ENCODE data around the gene S100A5.
"Not testable (repeated sequence)": the region's sequence is repeated elsewhere in the genome, so short reads cannot be mapped to it uniquely, and the experiment has no call there.

Gene S100A5

GRCh38 chr1:153532181-153532580, 8.6 kb downstream of the S100A5 start:
- DNase-seq, result peak in 1 of 6 experiments; percentile 6

- no peak for DNase-seq
Measured at GRCh38 chr1:153531638-153532037, 9.1 kb downstream of the S100A5 start.

GRCh38 chr1:153527683-153528040, 13.1 kb downstream of the S100A5 start:
- DNase-seq, result no peak

GRCh38 chr1:153527023-153527682, 13.6 kb downstream of the S100A5 start:
- DNase-seq, result no peak

- DNase-seq, result no peak
Measured at GRCh38 chr1:153526132-153526543, 14.6 kb downstream of the S100A5 start.

- no peak for DNase-seq
Measured at GRCh38 chr1:153525088-153525728, 15.5 kb downstream of the S100A5 start.

GRCh38 chr1:153522353-153523048, 18.2 kb downstream of the S100A5 start:
- DNase-seq, result not testable (repeated sequence)

- DNase-seq, result not testable (repeated sequence)
Measured at GRCh38 chr1:153521808-153522207, 18.9 kb downstream of the S100A5 start.

GRCh38 chr1:153520818-153521476, 19.8 kb downstream of the S100A5 start:
- DNase-seq, result no peak

- DNase-seq, result not testable (repeated sequence)
Measured at GRCh38 chr1:153520137-153520691, 20.5 kb downstream of the S100A5 start.

GRCh38 chr1:153519242-153519641, 21.5 kb downstream of the S100A5 start:
- no peak for DNase-seq

- no peak for DNase-seq
Measured at GRCh38 chr1:153515504-153516394, 25.0 kb downstream of the S100A5 start.

- DNase-seq, result no peak
Measured at GRCh38 chr1:153513666-153514065, 27.1 kb downstream of the S100A5 start.

GRCh38 chr1:153513023-153513422, 27.7 kb downstream of the S100A5 start:
- no peak for DNase-seq

- DNase-seq, result peak; percentile 33 to 74 (median 66)
Measured at GRCh38 chr1:153510984-153511410, 29.7 kb downstream of the S100A5 start.

GRCh38 chr1:153509729-153510354, 30.9 kb downstream of the S100A5 start:
- peak; percentile 15 to 60 (median 24) for DNase-seq

GRCh38 chr1:153509036-153509435, 31.7 kb downstream of the S100A5 start:
- DNase-seq, result no peak

GRCh38 chr1:153507926-153508583, 32.7 kb downstream of the S100A5 start:
- DNase-seq, result no peak

- DNase-seq, result no peak
Measured at GRCh38 chr1:153506831-153507413, 33.8 kb downstream of the S100A5 start.

- no peak for DNase-seq
Measured at GRCh38 chr1:153506386-153506785, 34.3 kb downstream of the S100A5 start.

- no peak for DNase-seq
Measured at GRCh38 chr1:153505576-153505975, 35.2 kb downstream of the S100A5 start.
